Measurements from ENCODE around the gene PPRC1. TPM values are rescaled to one million over a fixed set of nuclear protein-coding genes. Genes with fewer than 3 reads are reported as not detected.

Gene PPRC1
- total and polyA plus RNA-seq, 2 donors (not counting 1 experiment from before 2014, with no cell fraction given) = 23.3 to 36.3 TPM

DNA sequence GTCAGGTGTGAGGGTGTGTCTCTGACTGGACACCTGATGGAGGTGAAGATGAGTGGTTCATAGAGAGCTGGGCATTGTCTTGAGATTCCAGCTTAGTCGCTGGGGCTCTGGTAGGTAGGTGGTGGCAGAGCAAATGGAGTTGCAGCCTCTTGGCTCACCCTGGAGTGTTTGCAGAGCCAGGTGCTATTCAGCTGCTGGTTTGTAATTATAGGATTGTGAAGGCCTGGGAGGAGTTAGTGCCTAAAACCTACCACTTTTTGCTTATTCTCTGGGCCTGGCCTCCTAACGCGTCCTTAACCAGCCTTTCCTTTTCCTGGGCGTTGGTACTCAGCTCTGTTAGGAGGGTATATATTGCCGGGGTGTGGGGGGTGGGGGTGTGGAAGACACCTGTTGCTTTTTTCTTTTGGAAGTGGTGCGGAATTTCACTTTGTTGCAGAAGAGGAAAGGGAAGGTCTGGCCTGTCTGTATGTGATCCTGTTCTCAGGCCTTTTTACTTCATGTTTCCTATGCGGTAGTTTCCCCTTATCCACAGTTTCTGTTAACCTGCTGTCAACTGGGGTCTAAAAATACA lies 3.2 kb downstream of the PPRC1 start:
- no peaks in the 10 kb centered on the region for H3K27me3 ChIP-seq (replicated peaks in 1 of 4; ENCODE audit: control extremely low read depth in 1 of 4, control insufficient read depth in 3 of 4, insufficient read depth in 4 of 4, low read length in 3 of 4)
- Mint-ChIP-seq H3K9me3 (ENCODE audit: insufficient read depth) (no peaks in the 10 kb centered on the region), H3K27me3 (no peaks in the 10 kb centered on the region), H3K4me1 (peaks cover 36% of the 10 kb centered on the region), H3K4me3 (peak overlapping the region; percentile 40), H3K27ac (no peak overlapping the region)
- no peak for ATAC-seq (ENCODE audit: low read depth)
- POLR2A ChIA-PET = no interaction called here
- no peak overlapping the region for H3K9ac ChIP-seq (ENCODE audit: low read length)
- no peak overlapping the region for H2AFZ ChIP-seq (ENCODE audit: insufficient read depth, low read depth, low read length, poor library complexity, severe bottlenecking)
- CTCF ChIA-PET = interaction anchor here (1.6 to 1.8 kb wide), 2 partner anchors 10 to 216 kb away, joined by 4 read pairs; no protein-coding TSS in a partner anchor
- H3K79me2 ChIP-seq (ENCODE audit: control insufficient read depth, insufficient read depth, low read length) = peaks cover 80% of the 10 kb centered on the region
- H3K4me1 ChIP-seq (ENCODE audit: control insufficient read depth in 2 of 2, insufficient read depth in 2 of 2, low read length in 2 of 2) = peaks cover 18 to 25% of the 10 kb centered on the region in 2 donors
- peaks cover 0 to 30% of the 10 kb centered on the region in 2 experiments for H3K36me3 ChIP-seq (replicated peaks in 1 of 2; ENCODE audit: control extremely low read depth in 1 of 2, control insufficient read depth in 1 of 2, extremely low read depth in 1 of 2, insufficient read depth in 2 of 2, low read length in 1 of 2)
- no peak for DNase-seq
- intact Hi-C loops (cut with micrococcal nuclease) = loop anchor here (10.0 kb wide), 1 partner anchor 779 kb away; the partner anchor contains the start of gene CNNM2
- WGBS (ENCODE audit: insufficient coverage) = 90% methylated on average over 1 of the region's 7 CpGs
- TF ChIP-seq, protein P1, sequence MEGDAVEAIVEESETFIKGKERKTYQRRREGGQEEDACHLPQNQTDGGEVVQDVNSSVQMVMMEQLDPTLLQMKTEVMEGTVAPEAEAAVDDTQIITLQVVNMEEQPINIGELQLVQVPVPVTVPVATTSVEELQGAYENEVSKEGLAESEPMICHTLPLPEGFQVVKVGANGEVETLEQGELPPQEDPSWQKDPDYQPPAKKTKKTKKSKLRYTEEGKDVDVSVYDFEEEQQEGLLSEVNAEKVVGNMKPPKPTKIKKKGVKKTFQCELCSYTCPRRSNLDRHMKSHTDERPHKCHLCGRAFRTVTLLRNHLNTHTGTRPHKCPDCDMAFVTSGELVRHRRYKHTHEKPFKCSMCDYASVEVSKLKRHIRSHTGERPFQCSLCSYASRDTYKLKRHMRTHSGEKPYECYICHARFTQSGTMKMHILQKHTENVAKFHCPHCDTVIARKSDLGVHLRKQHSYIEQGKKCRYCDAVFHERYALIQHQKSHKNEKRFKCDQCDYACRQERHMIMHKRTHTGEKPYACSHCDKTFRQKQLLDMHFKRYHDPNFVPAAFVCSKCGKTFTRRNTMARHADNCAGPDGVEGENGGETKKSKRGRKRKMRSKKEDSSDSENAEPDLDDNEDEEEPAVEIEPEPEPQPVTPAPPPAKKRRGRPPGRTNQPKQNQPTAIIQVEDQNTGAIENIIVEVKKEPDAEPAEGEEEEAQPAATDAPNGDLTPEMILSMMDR (IDR thresholded peaks at IDR 0.05) = no peak
- TF ChIP-seq EZH2 (IDR thresholded peaks at IDR 0.05; ENCODE audit: borderline replicate concordance, insufficient read depth, low read depth, low read length, poor library complexity, severe bottlenecking) = no peak
- H4K20me1 ChIP-seq (ENCODE audit: control insufficient read depth, insufficient read depth, low read length, poor library complexity, severe bottlenecking) = peaks cover 73% of the 10 kb centered on the region
- H3K4me2 ChIP-seq (replicated peaks; ENCODE audit: low read depth, low read length, poor library complexity, severe bottlenecking) = no peak overlapping the region
- no peaks in the 10 kb centered on the region for H3K9me3 ChIP-seq (ENCODE audit: control extremely low read depth in 1 of 3, control insufficient read depth in 2 of 3, insufficient read depth in 1 of 3, low read length in 2 of 3)
- no peak overlapping the region for H3K27ac ChIP-seq (ENCODE audit: low read length in 2 of 2)
- H3K4me3 ChIP-seq (ENCODE audit: control extremely low read depth in 1 of 5, extremely low read depth in 1 of 5, insufficient read depth in 1 of 5, low read depth in 2 of 5, low read length in 4 of 5) = no peak overlapping the region
